A549 (cell line): ENCODE results near the gene NNMT. TPM values are rescaled to one million over a fixed set of nuclear protein-coding genes. Genes with fewer than 3 reads are reported as not detected.
A peak's percentile ranks its signal among the peaks of the same experiment; 100 is the strongest.

Experiments used
- ATAC-seq, 2 experiments: fragments of 200-7000 bp in 1 of 2; fragments of >200 bp in 1 of 2; cut with Nextera tagmentation in 1 of 2; cut with Tn5 transposase in 1 of 2; 3 replicates each; pipeline versions ENCODE4 v1.8.0 to v1.9.1; 2018 to 2020; ENCODE audit warnings: mild to moderate bottlenecking in 1 of 2, moderate library complexity in 1 of 2
- CTCF ChIA-PET: fragments of 300-600 bp; sonication (Branson Sonifier 250); formaldehyde crosslinking; extraction: SDS; loops from one replicate; lab custom pipeline; 2021; ENCODE audit warnings: antibody characterized with exemption, inconsistent platforms; lab: Yijun Ruan, JAX
- POLR2A ChIA-PET: fragments of 350-600 bp; formaldehyde crosslinking; extraction: SDS; loops from one replicate; lab custom pipeline; 2021; ENCODE audit warnings: antibody characterized with exemption, inconsistent platforms; lab: Yijun Ruan, JAX
- DNase-seq, 2 experiments: peaks; one replicate each; pipeline versions ENCODE4 v3.0.0 to v3.0.0-alpha.2; 2011 to 2016; ENCODE audit warnings: low read depth in 1 of 2, low spot score in 1 of 2
- FAIRE-seq: peaks from 2 replicates; lab custom pipeline; 2011; peaks lifted over from hg19 to GRCh38; lab: Jason Lieb, UNC
- H3K27ac ChIP-seq, 2 experiments: fragments of >200 bp; sonication (Bioruptor Twin); formaldehyde crosslinking; 3 replicates each; pipeline ENCODE4 v1.5.1; 2016 to 2017
- H3K4me1 ChIP-seq: fragments of >200 bp; sonication (Bioruptor Twin); formaldehyde crosslinking; 3 replicates; pipeline ENCODE4 v1.6.1; 2016
- H3K4me2 ChIP-seq: fragments of >200 bp; sonication (Bioruptor Twin); formaldehyde crosslinking; 3 replicates; pipeline ENCODE4 v1.6.1; 2016
- H3K4me3 ChIP-seq: fragments of >200 bp; sonication (Bioruptor Twin); formaldehyde crosslinking; 3 replicates; pipeline ENCODE4 v1.5.1; 2016
- H3K9me3 ChIP-seq: fragments of >200 bp; sonication (Bioruptor Twin); formaldehyde crosslinking; 3 replicates; pipeline ENCODE4 v1.6.1; 2016
- ATOH8 ChIP-seq: fragments of 250-450 bp; sonication (Bioruptor Pico); IDR thresholded peaks from 2 replicates; pipeline ENCODE4 v1.5.0; 2020; ENCODE audit warnings: low read depth, mild to moderate bottlenecking, moderate library complexity
- BCL3 ChIP-seq: fragments of >200 bp; sonication (Bioruptor Twin); formaldehyde crosslinking; IDR thresholded peaks from 3 replicates; pipeline ENCODE4 v1.6.1; 2016
- BHLHE40 ChIP-seq: IDR thresholded peaks from 2 replicates; pipeline ENCODE4 v1.6.1; 2012; ENCODE audit warnings: low read depth, low read length, inconsistent platforms
- CBX2 ChIP-seq: fragments of 200-600 bp; sonication (generic); IDR thresholded peaks from 2 replicates; pipeline ENCODE4 v1.6.1; 2016; ENCODE audit warnings: low read depth, mild to moderate bottlenecking, borderline replicate concordance
- CHD2 ChIP-seq: fragments of 150-350 bp; IDR thresholded peaks from 2 replicates; pipeline ENCODE4 v1.6.1; 2014; ENCODE audit warnings: low read length; ENCODE audit not compliant: partially characterized antibody
- CHD4 ChIP-seq: fragments of 200-600 bp; sonication (generic); IDR thresholded peaks from 2 replicates; pipeline ENCODE4 v1.6.1; 2016; ENCODE audit warnings: antibody characterized with exemption, mild to moderate bottlenecking, borderline replicate concordance
- FOSB ChIP-seq: fragments of 250-450 bp; sonication (Bioruptor Pico); IDR thresholded peaks from 2 replicates; pipeline ENCODE4 v1.5.0; 2020; ENCODE audit warnings: mild to moderate bottlenecking, moderate library complexity
- FOSL2 ChIP-seq, 2 experiments: fragments of 450-650 bp in 1 of 2; fragments of >200 bp in 1 of 2; sonication (Bioruptor Twin) in 1 of 2; formaldehyde crosslinking; IDR thresholded peaks; 2 replicates each; pipeline versions ENCODE4 v1.5.0 to v1.6.1; 2016 to 2020; ENCODE audit warnings: mild to moderate bottlenecking in 1 of 2, moderate library complexity in 1 of 2
- FOXS1 ChIP-seq: fragments of 250-450 bp; sonication (Bioruptor Pico); IDR thresholded peaks from 2 replicates; pipeline ENCODE4 v1.5.0; 2020; ENCODE audit warnings: mild to moderate bottlenecking, moderate library complexity
- GATA3 ChIP-seq: IDR thresholded peaks from 2 replicates; pipeline ENCODE4 v1.6.1; 2012; ENCODE audit warnings: borderline replicate concordance
- HDAC2 ChIP-seq: fragments of 200-600 bp; sonication (generic); IDR thresholded peaks from 2 replicates; pipeline ENCODE4 v1.6.1; 2016
- HMGXB4 ChIP-seq: fragments of 250-450 bp; sonication (Bioruptor Pico); IDR thresholded peaks from 2 replicates; pipeline ENCODE4 v1.5.0; 2021; ENCODE audit warnings: mild to moderate bottlenecking, moderate library complexity, borderline replicate concordance
- HOXB13 ChIP-seq: fragments of 250-450 bp; sonication (Bioruptor Pico); IDR thresholded peaks from 2 replicates; pipeline ENCODE4 v1.5.0; 2020; ENCODE audit warnings: low read depth, mild to moderate bottlenecking, moderate library complexity
- JUN ChIP-seq, 2 experiments: fragments of >200 bp; sonication (Bioruptor Twin); formaldehyde crosslinking; IDR thresholded peaks; 2 replicates in 1 of 2; 3 replicates in 1 of 2; pipeline ENCODE4 v1.6.1; 2016 to 2017
- JUNB ChIP-seq: fragments of >200 bp; sonication (Bioruptor Twin); formaldehyde crosslinking; IDR thresholded peaks from 2 replicates; pipeline ENCODE4 v1.6.1; 2016
- KDM1A ChIP-seq: fragments of 200-600 bp; sonication (generic); IDR thresholded peaks from 2 replicates; pipeline ENCODE4 v1.6.1; 2016; ENCODE audit warnings: low read depth, mild to moderate bottlenecking
- KDM5A ChIP-seq: fragments of 200-600 bp; sonication (generic); IDR thresholded peaks from 2 replicates; pipeline ENCODE4 v1.6.1; 2016; ENCODE audit warnings: antibody characterized with exemption, mild to moderate bottlenecking
- MAFK ChIP-seq: fragments of 450-650 bp; IDR thresholded peaks from 2 replicates; pipeline ENCODE4 v1.6.1; 2014; ENCODE audit not compliant: partially characterized antibody
- MAX ChIP-seq: IDR thresholded peaks from 2 replicates; pipeline ENCODE4 v1.6.1; 2012
- NFE2L2 ChIP-seq: fragments of 150-350 bp; conservative IDR thresholded peaks from 2 replicates; pipeline ENCODE4 v1.6.1; 2014; ENCODE audit warnings: low read length
- NR3C1 ChIP-seq: fragments of >200 bp; sonication (Bioruptor Twin); formaldehyde crosslinking; IDR thresholded peaks from 3 replicates; pipeline ENCODE4 v1.6.1; 2017
- PHF8 ChIP-seq: fragments of 200-600 bp; sonication (generic); IDR thresholded peaks from 2 replicates; pipeline ENCODE4 v1.6.1; 2016; ENCODE audit warnings: low read depth, mild to moderate bottlenecking, antibody characterized with exemption, moderate library complexity, borderline replicate concordance
- RAD21 ChIP-seq, 2 experiments: fragments of >200 bp in 1 of 2; sonication (Bioruptor Twin) in 1 of 2; formaldehyde crosslinking in 1 of 2; IDR thresholded peaks in 1 of 2; conservative IDR thresholded peaks in 1 of 2; 2 replicates in 1 of 2; 3 replicates in 1 of 2; pipeline ENCODE4 v1.6.1; 2012 to 2018; ENCODE audit warnings: inconsistent platforms in 1 of 2
- RCOR1 ChIP-seq: fragments of 150-350 bp; IDR thresholded peaks from 2 replicates; pipeline ENCODE4 v1.6.1; 2014; ENCODE audit warnings: antibody characterized with exemption, low read length, low read depth
- REST ChIP-seq: fragments of 200-600 bp; sonication (generic); IDR thresholded peaks from 2 replicates; pipeline ENCODE4 v1.6.1; 2016; ENCODE audit warnings: antibody characterized with exemption, mild to moderate bottlenecking, moderate library complexity
- RFX5 ChIP-seq: fragments of 450-650 bp; IDR thresholded peaks from 2 replicates; pipeline ENCODE4 v1.7.1; 2014; ENCODE audit warnings: antibody characterized with exemption, mild to moderate bottlenecking, moderate library complexity
- RNF2 ChIP-seq: fragments of 200-600 bp; sonication (generic); IDR thresholded peaks from 2 replicates; pipeline ENCODE4 v1.6.1; 2016; ENCODE audit warnings: low read depth, mild to moderate bottlenecking, antibody characterized with exemption, moderate library complexity, borderline replicate concordance
- TFCP2L1 ChIP-seq: fragments of 250-450 bp; sonication (Bioruptor Pico); IDR thresholded peaks from 2 replicates; pipeline ENCODE4 v1.5.0; 2021; ENCODE audit warnings: mild to moderate bottlenecking
- ZSCAN20 ChIP-seq: fragments of 250-450 bp; sonication (Bioruptor Pico); IDR thresholded peaks from 2 replicates; pipeline ENCODE4 v1.8.0; 2022; ENCODE audit warnings: mild to moderate bottlenecking, moderate library complexity
- WGBS: methylation state at CpG from one replicate; pipeline ENCODE4 v1.1.6; 2017; ENCODE audit errors: missing lambda C conversion rate; 5-methylcytosine and 5-hydroxymethylcytosine counted together
- polyA plus RNA-seq, 4 experiments: library from polyadenylated mRNA; depleted of rRNA in 3 of 4; stranded (reverse); fragments of >200 nt; fragmentation: RNase III in 1 of 4; extraction: RNeasy Plus Mini Kit Qiagen cat#74134 plus additional on column Dnase treatment in 1 of 4; gene quantifications; 2 replicates in 3 of 4; 3 replicates in 1 of 4; pipeline ENCODE4 v1.2.3, GENCODE V29; 2011 to 2017

Gene NNMT
- polyA plus RNA-seq, 2 of the 4 experiments (the other 2 are of a cell fraction), result 285 to 421 TPM

DNA sequence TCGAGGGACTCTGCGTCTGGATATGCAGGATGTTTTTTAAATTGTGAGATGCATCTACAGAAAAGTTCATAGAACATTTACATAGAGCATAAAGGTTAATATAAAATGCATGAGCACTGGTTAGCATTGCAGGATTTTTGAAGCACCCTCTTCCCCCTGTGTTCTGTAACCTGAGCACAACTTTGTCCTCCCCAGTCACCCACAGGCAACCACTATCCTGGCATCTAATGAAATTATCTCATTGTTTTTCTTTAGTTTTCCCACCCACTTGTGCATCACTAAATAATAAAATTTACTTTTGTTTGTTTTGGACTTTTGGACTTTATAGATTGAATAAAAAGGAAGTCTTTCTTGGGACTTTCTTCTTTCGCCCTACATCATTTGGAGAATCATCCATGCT is 10.0 kb upstream of the NNMT start:
- no peak for DNase-seq
- WGBS, result 93% methylated on average over 3 of the region's 3 CpGs
- H3K4me3 ChIP-seq, result no peak overlapping the region
- ChIA-PET POLR2A (interaction anchor here (1.7 kb wide), 1 partner anchor 10 kb away, joined by 8 read pairs; the partner anchor contains the start of gene NNMT), CTCF (no interaction called here)
- no peak for FAIRE-seq
- peaks cover 3% of the 10 kb centered on the region; the same call in 1 of the 3 replicates for H3K9me3 ChIP-seq
- peak overlapping the region; percentile 88 to 100 for H3K27ac ChIP-seq
- 0 out of 3 replicates have a peak overlapping the region, but pooled peaks have one; percentile 39 for H3K4me2 ChIP-seq
- TF ChIP-seq KDM5A (no peak), RFX5 (no peak), KDM1A (no peak), FOXS1 (CRISPR knock-in tag) (no peak), BCL3 (no peak), CHD2 (no peak), HMGXB4 (CRISPR knock-in tag) (no peak), ATOH8 (no peak), BHLHE40 (no peak), CBX2 (no peak), CHD4 (no peak), FOSB (no peak), GATA3 (no peak), NR3C1 (no peak), HOXB13 (CRISPR knock-in tag) (no peak)
- H3K4me1 ChIP-seq, result peaks cover 64% of the 10 kb centered on the region
- no peak for ATAC-seq

- WGBS, result 80% methylated on average over 2 of the region's 2 CpGs
- POLR2A ChIA-PET, result interaction anchor here (1.2 kb wide), 1 partner anchor 9 kb away, joined by 4 read pairs; the partner anchor contains the start of gene NNMT
- peak overlapping the region; percentile 88 to 100; a peak in 5 of 6 replicates for H3K27ac ChIP-seq
Measured at GRCh38 chr11:114287154-114287553, 9.0 kb upstream of the NNMT start.

More at GRCh38 chr11:114287154-114287553, 9.0 kb upstream of the NNMT start:
- no peak for FAIRE-seq
- H3K4me2 ChIP-seq, result no peak overlapping the region
- CTCF ChIA-PET, result interaction anchor here (1.4 kb wide), 1 partner anchor 26 kb away, joined by 4 read pairs; no protein-coding TSS in a partner anchor
- DNase-seq, result no peak
- H3K4me3 ChIP-seq, result no peak overlapping the region
- no peak for TF ChIP-seq RAD21 (conservative IDR thresholded peaks at IDR 0.05 in 1 of 2, IDR thresholded peaks at IDR 0.05 in 1 of 2)
- TF ChIP-seq MAFK, result no peak
- TF ChIP-seq JUN (IDR thresholded peaks at IDR 0.05), result no peak
- no peak for TF ChIP-seq REST
- TF ChIP-seq ZSCAN20 (CRISPR knock-in tag), result no peak
- no peak for TF ChIP-seq NFE2L2
- TF ChIP-seq MAX, result no peak
- no peak for TF ChIP-seq BHLHE40
- no peak for TF ChIP-seq TFCP2L1 (CRISPR knock-in tag)
- no peak for TF ChIP-seq HOXB13 (CRISPR knock-in tag)
- no peak for TF ChIP-seq HDAC2
- TF ChIP-seq RCOR1, result no peak
- no peak for TF ChIP-seq PHF8
- no peak for TF ChIP-seq JUNB
- no peak for TF ChIP-seq KDM1A
- no peak for TF ChIP-seq RNF2
- no peak for TF ChIP-seq FOSL2 (IDR thresholded peaks at IDR 0.05)
- no peak for TF ChIP-seq FOSL2 (CRISPR knock-in tag; IDR thresholded peaks at IDR 0.05)
- peaks cover 65% of the 10 kb centered on the region for H3K4me1 ChIP-seq
- ATAC-seq, result no peak
- peaks cover 3% of the 10 kb centered on the region; the same call in 1 of the 3 replicates for H3K9me3 ChIP-seq
